HAP-1 (cell line): Measurements from ENCODE around the gene ZNF423.

ENCODE experiments used
- DNase-seq, 2 experiments: peaks; one replicate each; pipeline ENCODE4 v3.0.0-alpha.2; 2016 to 2020; ENCODE audit warnings: low spot score in 2 of 2
- H3K27me3 ChIP-seq: fragments of 250-450 bp; sonication (Bioruptor Pico); 2 replicates; pipeline ENCODE4 v1.5.1; 2020; ENCODE audit warnings: low read depth, mild to moderate bottlenecking, moderate library complexity
- H3K36me3 ChIP-seq: fragments of 250-450 bp; sonication (Bioruptor Pico); replicated peaks from 2 replicates; pipeline ENCODE4 v1.5.1; 2020; ENCODE audit warnings: mild to moderate bottlenecking
- H3K4me1 ChIP-seq: fragments of 250-450 bp; sonication (Bioruptor Pico); 2 replicates; pipeline ENCODE4 v1.5.1; 2020; ENCODE audit warnings: mild to moderate bottlenecking
- H3K4me3 ChIP-seq: fragments of 250-450 bp; sonication (Bioruptor Pico); 2 replicates; pipeline ENCODE4 v1.5.1; 2020; ENCODE audit warnings: mild to moderate bottlenecking, moderate library complexity
- H3K9me3 ChIP-seq: fragments of 250-450 bp; sonication (Bioruptor Pico); 2 replicates; pipeline ENCODE4 v1.5.1; 2020; ENCODE audit warnings: mild to moderate bottlenecking, moderate library complexity
- in situ Hi-C: fragments of 300-500 bp; cut with MboI; formaldehyde crosslinking; loops from 3 replicates; pipeline ENCODE4 v1.14.3; 2020; ENCODE audit warnings: low sequenced_read_pairs, inconsistent platforms, mixed read lengths

ZNF423 gene

DNA sequence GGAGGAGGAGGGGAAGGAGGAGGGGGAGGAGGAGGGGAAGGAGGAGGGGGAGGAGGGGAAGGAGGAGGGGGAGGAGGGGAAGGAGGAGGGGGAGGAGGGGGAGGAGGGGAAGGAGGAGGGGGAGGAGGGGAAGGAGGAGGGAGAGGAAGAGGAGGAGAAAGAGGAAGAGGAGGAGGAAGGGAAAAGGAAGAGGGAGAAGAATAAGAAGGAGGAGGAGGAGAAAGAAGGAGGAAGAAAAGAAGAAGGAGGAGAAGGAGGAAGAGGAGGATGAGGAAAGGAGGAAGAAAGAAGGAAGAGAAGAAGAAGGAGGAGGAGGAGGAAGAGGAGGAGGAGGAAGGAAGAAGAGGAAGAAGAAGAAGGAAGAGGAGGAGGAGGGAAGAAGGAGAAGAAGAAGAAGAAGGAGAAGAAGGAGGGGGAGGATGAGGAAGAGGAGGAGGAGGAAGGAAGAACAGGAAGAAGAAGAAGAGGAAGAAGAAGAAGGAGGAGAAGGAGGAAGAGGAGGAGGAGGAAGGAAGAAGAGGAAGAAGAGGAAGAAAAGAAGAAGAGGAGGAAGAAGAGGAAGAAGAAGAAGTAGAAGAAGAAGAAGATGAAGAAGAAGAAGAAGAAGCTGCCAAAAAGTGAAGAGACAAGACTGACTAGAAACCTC, 378.5 kb downstream of the ZNF423 start:
- DNase-seq: no peak
- no peaks in the 10 kb centered on the region for H3K9me3 ChIP-seq
- no peaks in the 10 kb centered on the region for H3K4me1 ChIP-seq
- in situ Hi-C loops: no loop called here
- H3K36me3 ChIP-seq: no peaks in the 10 kb centered on the region
- H3K27me3 ChIP-seq: peaks cover 6% of the 10 kb centered on the region; the same call in 1 of the 2 replicates
- no peak overlapping the region for H3K4me3 ChIP-seq

DNA sequence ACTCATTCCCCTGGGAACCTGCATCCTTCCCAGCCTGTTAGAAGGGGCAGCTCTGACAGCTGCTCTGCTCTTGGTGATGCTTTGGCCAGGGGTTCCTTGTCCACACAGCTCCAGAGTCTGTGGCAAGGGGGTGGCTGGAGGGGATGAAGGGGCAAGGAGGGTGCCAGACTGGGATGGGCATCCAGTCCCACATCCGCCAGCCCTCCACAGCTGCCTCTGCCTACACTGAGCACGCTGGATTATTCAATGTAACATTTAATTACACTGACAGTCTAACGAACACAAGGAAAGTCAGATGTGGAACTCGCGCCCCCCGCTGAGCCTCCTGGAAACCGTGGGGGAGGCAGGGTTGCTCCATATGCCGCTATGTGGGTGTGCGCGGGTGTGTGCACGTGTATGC, 381.2 kb downstream of the ZNF423 start:
- in situ Hi-C loops: no loop called here
- H3K4me1 ChIP-seq: no peaks in the 10 kb centered on the region
- H3K4me3 ChIP-seq: no peak overlapping the region
- no peaks in the 10 kb centered on the region for H3K9me3 ChIP-seq
- peaks cover 3% of the 10 kb centered on the region; the same call in 1 of the 2 replicates for H3K27me3 ChIP-seq
- H3K36me3 ChIP-seq: no peaks in the 10 kb centered on the region
- no peak for DNase-seq

DNA sequence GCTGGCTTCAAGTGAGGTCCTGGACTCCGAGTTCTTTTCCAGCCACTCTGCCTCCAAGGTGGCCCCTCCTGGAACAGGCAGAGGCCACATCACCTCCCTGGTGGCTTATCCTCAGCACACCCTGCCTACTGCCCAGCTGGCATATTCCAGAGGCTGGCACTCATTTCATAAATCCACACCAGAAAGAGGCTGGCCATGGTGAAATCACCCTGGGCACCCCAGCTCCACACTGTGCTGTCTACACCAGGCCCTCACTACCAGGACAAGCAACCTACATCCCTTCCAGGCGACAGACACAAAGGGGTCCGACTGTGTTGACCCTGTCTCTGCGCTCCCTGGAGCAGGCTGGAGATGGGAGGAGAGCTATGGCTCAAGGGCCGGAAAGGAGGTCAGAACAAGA, 382.1 kb downstream of the ZNF423 start:
- in situ Hi-C loops: no loop called here
- no peak overlapping the region for H3K4me3 ChIP-seq
- no peaks in the 10 kb centered on the region for H3K4me1 ChIP-seq

DNA sequence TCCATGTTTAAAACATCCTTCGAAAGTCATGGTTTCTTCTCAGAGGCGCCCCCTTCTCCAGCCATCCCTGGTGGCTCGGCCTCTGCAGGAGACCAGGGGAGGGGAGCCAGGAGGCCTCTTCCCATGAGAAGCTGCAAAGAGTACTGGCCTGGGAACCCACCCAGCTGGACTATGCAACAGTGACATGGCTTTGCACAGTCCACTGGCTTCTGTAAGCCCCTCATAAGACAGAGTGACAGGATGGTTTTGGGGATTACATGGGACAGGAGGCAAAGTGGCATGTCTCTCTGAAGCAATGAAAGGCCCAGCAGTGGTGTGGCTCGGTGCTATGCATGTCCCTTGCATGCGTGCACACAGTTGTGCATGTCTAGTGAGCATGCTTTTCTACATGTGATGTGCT, 382.8 kb downstream of the ZNF423 start:
- Histone ChIP-seq H3K4me3 (no peak overlapping the region), H3K27me3 (peaks cover 3% of the 10 kb centered on the region; the same call in 1 of the 2 replicates), H3K9me3 (no peaks in the 10 kb centered on the region), H3K4me1 (no peaks in the 10 kb centered on the region), H3K36me3 (no peaks in the 10 kb centered on the region)
- DNase-seq: no peak
- in situ Hi-C loops: no loop called here

More for the DNA sequence above, 382.1 kb downstream of the ZNF423 start:
- DNase-seq: no peak
- Histone ChIP-seq H3K27me3 (peaks cover 3% of the 10 kb centered on the region; the same call in 1 of the 2 replicates), H3K36me3 (no peaks in the 10 kb centered on the region), H3K9me3 (no peaks in the 10 kb centered on the region)

DNA sequence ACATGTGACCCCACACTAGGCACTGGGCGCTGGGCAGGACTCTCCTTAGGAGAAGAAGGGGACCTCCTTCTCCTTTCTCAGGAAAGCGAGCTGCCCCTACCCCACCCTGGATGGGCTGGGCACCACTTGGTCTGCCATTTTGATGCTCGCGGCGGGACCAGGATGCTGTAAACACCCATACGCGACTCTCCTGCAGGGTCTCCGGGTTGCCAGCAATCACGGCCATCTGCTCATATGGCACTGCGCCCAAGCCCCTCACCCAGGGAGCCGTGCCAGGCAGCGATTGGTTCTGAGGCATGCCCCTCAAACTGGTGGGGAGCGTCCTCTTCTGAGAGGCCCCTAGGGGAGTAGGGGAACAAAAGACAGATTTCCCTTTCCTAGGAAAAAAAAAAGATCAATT, 383.3 kb downstream of the ZNF423 start:
- H3K9me3 ChIP-seq: no peaks in the 10 kb centered on the region
- no peaks in the 10 kb centered on the region for H3K36me3 ChIP-seq
- no peaks in the 10 kb centered on the region for H3K4me1 ChIP-seq
- no peak overlapping the region for H3K4me3 ChIP-seq
- in situ Hi-C loops: no loop called here
- DNase-seq: no peak
- H3K27me3 ChIP-seq: no peaks in the 10 kb centered on the region

DNA sequence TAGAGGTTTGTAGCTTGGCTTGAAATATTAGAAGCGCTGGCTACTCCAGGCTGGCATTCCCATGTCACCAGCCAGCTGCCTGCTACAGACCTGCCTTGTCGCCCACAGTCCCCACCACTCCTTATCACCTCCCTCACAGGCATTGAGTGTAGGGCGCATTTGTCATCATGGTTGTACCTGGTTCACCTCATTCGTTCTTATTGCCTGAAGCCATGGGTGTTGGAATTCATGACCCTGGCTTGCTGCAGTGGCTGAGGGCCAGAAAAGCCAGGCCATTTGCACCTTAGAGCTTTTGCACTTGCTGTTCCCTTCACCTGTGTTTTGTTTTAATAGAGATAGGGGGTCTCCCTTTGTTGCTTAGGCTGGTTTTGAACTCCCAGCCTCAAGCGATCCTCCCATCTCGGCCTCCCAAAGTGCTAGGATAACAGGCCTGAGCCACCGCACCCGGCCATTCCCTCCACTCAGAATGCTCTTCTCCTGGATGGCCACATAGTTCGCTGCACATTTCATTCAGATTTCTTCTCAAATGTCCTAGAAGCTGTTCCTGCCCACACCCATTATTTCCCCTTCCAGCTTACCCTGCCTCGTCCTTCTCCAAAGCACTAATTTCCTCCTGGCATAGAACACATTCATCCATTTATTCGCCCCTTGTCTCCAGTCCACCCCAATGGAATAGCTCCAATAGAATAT, 384.7 kb downstream of the ZNF423 start:
- no peaks in the 10 kb centered on the region for H3K4me1 ChIP-seq
- H3K9me3 ChIP-seq: no peaks in the 10 kb centered on the region
- no peak overlapping the region for H3K4me3 ChIP-seq
- DNase-seq: no peak
- in situ Hi-C loops: no loop called here
- H3K36me3 ChIP-seq: no peaks in the 10 kb centered on the region
- H3K27me3 ChIP-seq: no peaks in the 10 kb centered on the region

DNA sequence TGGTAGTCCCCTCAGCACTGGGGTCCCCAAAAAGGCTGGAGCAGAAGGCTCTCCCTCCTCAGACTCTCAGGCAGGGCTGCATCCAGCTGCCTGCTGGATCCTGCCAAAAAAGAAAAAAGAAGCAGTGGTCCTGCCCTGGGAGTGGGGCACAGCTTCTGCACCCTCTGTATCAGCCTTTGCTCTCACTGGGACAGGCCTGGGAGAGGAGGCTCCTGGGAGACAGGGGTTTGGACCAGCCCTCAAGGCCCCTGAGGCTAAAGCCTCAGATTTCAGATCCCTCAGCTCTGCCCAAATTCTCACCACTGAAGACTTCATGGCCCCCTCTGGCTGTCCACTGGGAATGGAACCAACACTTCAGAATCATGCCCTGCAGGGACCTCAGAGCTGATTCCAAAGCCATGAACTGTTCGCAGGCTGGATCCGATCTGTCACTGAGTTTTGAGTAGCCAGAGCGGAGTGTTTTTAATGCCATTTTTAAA, 385.4 kb downstream of the ZNF423 start:
- no peak for DNase-seq
- H3K36me3 ChIP-seq: no peaks in the 10 kb centered on the region
- H3K9me3 ChIP-seq: no peaks in the 10 kb centered on the region
- no peaks in the 10 kb centered on the region for H3K27me3 ChIP-seq
- H3K4me1 ChIP-seq: no peaks in the 10 kb centered on the region
- no peak overlapping the region for H3K4me3 ChIP-seq
- in situ Hi-C loops: no loop called here

DNA sequence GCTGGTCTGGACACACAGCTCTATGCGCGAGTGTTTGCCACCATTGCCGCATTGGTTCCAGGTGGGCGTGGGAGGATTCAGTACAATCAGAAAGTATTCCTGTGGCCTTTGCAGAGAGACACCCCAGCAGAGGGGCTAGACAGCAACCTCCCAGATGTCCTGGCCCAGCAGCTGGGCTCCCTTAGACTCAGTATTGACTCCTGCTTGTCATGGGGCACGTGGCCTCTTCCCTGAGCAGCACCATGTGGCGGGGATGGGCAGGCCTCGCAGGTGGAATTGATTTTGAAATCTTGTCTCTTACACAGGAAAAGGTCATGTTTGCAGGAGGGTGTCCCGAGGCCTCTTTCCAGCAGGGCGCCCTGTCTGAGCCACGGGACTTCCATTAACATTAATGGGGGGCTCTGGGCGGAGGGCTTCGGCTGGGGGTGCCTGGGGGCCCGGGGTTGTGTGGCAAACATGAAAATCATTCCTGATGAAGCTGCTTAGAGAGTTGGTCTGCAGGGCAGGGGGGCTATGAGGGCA, 385.9 kb downstream of the ZNF423 start:
- Histone ChIP-seq H3K4me3 (no peak overlapping the region), H3K4me1 (no peaks in the 10 kb centered on the region), H3K36me3 (no peaks in the 10 kb centered on the region), H3K9me3 (no peaks in the 10 kb centered on the region), H3K27me3 (no peaks in the 10 kb centered on the region)
- in situ Hi-C loops: no loop called here
- DNase-seq: no peak

DNA sequence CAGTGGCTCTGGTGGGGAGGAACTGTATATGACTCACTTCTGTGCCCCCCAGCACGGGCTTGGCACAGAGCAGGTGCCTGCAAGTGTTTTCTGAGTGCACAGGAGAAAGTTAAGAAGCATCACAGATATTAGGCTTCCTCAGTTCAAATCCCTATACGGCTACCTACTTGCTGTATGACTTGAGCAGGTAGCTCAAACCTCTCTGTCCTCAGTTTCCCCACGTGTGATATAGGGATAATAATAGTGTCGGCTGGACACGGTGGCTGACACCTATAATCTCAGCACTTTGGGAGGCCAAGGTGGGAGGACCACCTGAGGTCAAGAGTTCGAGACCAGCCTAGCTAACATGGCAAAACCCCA, 386.6 kb downstream of the ZNF423 start:
- Histone ChIP-seq H3K9me3 (no peaks in the 10 kb centered on the region), H3K36me3 (no peaks in the 10 kb centered on the region), H3K4me3 (no peak overlapping the region), H3K27me3 (no peaks in the 10 kb centered on the region), H3K4me1 (no peaks in the 10 kb centered on the region)
- in situ Hi-C loops: no loop called here
- no peak for DNase-seq

DNA sequence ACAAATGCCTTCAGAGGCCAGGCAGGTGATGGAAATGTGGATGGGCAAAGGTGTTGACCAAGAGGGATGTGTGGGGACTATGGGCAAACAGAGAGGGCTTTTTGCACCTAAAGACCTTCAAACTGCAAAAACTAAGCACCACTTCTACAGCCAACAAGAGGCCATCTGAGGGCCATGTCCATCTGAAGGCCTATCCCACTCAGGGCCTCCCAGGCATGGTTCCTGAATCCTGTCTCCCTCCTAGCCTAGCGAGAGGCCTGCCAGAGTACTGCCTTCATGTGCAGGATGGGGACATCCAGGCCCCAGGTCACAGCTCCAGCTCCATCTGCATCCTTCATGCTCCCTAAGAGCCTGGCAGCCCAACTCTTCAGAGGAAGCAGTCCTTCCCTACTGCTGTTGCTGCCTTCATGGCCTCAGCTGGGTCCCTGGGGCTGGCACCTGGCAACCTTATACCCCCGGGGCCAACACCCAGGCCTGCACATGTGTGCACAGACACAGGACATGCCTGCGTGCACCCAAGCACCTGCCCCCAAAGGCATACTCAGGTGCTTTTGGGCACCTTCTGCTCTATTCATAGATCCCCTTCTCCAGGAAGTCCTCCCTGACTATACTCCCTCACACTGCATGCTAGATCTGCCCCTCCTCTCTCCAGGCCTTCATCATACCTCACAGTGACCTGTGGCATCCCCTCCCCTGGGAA, 387.2 kb downstream of the ZNF423 start:
- H3K4me3 ChIP-seq: no peak overlapping the region
- no peak for DNase-seq
- in situ Hi-C loops: no loop called here
- no peaks in the 10 kb centered on the region for H3K4me1 ChIP-seq
- H3K36me3 ChIP-seq: no peaks in the 10 kb centered on the region
- no peaks in the 10 kb centered on the region for H3K27me3 ChIP-seq
- H3K9me3 ChIP-seq: no peaks in the 10 kb centered on the region

DNA sequence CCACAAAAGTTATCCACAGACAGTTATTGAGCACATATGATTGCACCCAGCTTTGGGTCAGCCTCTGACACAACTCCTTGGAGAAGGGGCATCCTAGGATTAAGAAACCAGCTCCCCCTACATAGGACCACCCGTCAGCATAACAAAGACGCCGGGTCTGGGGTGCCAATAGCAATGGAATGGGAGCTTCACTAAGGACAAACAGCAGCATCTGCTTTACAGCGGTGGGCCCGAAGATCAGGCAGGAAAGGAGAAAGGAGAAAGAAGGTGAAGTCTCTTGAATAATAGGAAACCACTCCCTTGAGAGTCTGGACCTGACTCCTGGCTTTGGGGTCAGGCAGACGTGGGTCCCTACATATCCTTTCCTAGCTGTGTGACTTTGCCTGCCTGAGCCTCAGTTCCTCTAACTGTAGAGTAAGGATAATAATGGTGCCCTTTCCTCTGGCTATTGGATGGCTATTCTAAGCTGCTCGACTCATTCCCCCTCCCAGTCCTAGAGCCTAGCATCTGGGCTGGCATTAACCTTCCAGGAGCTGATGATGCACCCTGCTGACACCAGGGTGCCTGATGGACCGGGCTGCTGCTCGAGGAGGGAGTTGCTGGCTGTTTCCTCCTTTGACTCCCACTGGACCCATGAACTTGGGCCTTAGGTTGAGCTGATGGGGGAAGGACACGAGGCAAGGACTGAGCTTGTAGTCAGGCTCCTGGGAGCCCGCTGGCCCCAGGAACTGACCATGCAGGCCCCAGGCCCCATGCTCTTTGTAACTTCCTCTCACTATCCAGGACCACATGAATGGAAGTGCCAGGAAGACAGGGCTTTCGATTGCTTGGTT, 388.2 kb downstream of the ZNF423 start:
- Histone ChIP-seq H3K4me3 (no peak overlapping the region), H3K27me3 (no peaks in the 10 kb centered on the region), H3K36me3 (no peaks in the 10 kb centered on the region), H3K4me1 (no peaks in the 10 kb centered on the region), H3K9me3 (no peaks in the 10 kb centered on the region)
- in situ Hi-C loops: no loop called here
- no peak for DNase-seq

DNA sequence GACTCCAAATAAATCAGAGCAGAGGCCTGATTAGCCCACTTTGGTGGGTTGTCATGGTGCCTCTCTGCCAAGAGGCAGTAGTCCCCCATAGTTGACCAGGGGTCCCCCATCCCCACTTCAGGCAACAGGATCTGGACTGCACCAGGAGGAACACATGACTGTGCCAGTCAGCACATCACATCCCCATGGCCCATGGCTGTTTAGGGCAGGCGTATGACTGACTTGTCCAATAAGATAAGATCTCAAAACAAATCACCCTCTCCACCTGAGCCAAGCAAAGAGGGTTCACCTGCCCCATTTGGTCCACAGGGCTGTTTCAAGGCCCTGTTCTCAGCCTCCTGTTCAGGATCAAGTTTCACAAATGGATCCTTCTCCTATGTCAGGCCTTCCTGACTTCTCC, 389.0 kb downstream of the ZNF423 start:
- in situ Hi-C loops: no loop called here
- no peak for DNase-seq
- no peaks in the 10 kb centered on the region for H3K4me1 ChIP-seq
- H3K27me3 ChIP-seq: no peaks in the 10 kb centered on the region
- H3K36me3 ChIP-seq: no peaks in the 10 kb centered on the region
- H3K4me3 ChIP-seq: no peak overlapping the region
- H3K9me3 ChIP-seq: no peaks in the 10 kb centered on the region

DNA sequence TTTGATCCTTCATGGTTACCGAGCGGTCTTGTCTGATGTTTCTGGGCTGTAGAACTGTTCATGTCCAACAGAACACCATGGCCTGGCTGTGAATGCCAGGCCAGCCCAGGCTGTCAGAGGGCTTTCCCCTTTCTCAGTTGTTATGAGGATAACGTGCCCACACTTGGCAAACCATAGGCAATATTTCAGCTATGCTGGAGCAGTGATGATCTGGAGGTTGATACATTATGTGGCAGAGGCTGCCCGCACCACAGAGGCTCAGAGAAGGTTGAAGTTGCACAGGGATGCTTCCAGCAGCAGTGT, 389.4 kb downstream of the ZNF423 start:
- in situ Hi-C loops: no loop called here
- Histone ChIP-seq H3K27me3 (no peaks in the 10 kb centered on the region), H3K9me3 (no peaks in the 10 kb centered on the region), H3K4me3 (no peak overlapping the region), H3K4me1 (no peaks in the 10 kb centered on the region), H3K36me3 (no peaks in the 10 kb centered on the region)
- no peak for DNase-seq
